Measurements from ENCODE around the gene EYA3. TPM values are rescaled to one million over a fixed set of nuclear protein-coding genes. Genes with fewer than 3 reads are reported as not detected.

The EYA3 gene
- total RNA-seq, 1 experiment from 2014 or later, result 26.6 TPM

Other genes with a start within 250 kb of the EYA3 start
- gene THEMIS2, start 216.1 kb downstream of the EYA3 start, total RNA-seq (2014; rRNA removed; shearing (Covaris generic)), result 27.5 and 38.7 TPM in 2 replicates
- gene RPA2, start 174.0 kb downstream of the EYA3 start, total RNA-seq (2014; rRNA removed; shearing (Covaris generic)), result 99.0 and 107 TPM in 2 replicates
- gene SMPDL3B, start 153.6 kb downstream of the EYA3 start, total RNA-seq (2014; rRNA removed; shearing (Covaris generic)), result 8.6 and 14.8 TPM in 2 replicates
- 23.3 and 25.0 TPM in 2 replicates for gene XKR8, start 128.6 kb downstream of the EYA3 start, total RNA-seq (2014; rRNA removed; shearing (Covaris generic))
- 0.55 and 0.81 TPM in 2 replicates for gene PTAFR, start 88.1 kb upstream of the EYA3 start, total RNA-seq (2014; rRNA removed; shearing (Covaris generic))
- gene DNAJC8, start 144.4 kb upstream of the EYA3 start, total RNA-seq (2014; rRNA removed; shearing (Covaris generic)), result 115 and 117 TPM in 2 replicates
- gene ATP5IF1, start 147.5 kb upstream of the EYA3 start, total RNA-seq (2014; rRNA removed; shearing (Covaris generic)), result 211 and 240 TPM in 2 replicates
- gene SESN2, start 170.9 kb upstream of the EYA3 start, total RNA-seq (2014; rRNA removed; shearing (Covaris generic)), result 34.9 and 36.0 TPM in 2 replicates
- gene MED18, start 240.4 kb upstream of the EYA3 start, total RNA-seq (2014; rRNA removed; shearing (Covaris generic)), result 25.0 and 32.4 TPM in 2 replicates